HT1080 (cell line): ENCODE results near the gene ARL17A. TPM values are rescaled to one million over a fixed set of nuclear protein-coding genes. Genes with fewer than 3 reads are reported as not detected.
"Not testable (repeated sequence)": the region's sequence is repeated elsewhere in the genome, so short reads cannot be mapped to it uniquely, and the experiment has no call there.

Experiments
- DNase-seq: peaks from one replicate; pipeline ENCODE4 v3.0.0-alpha.2; 2015; ENCODE audit warnings: low read depth
- small RNA-seq: library from RNA; depleted of rRNA; stranded (forward); fragments of <200 nt; gene quantifications from one replicate; pipeline ENCODE3, GENCODE V24; 2014
- total RNA-seq: library from RNA; depleted of rRNA; stranded (reverse); fragments of >200 nt; shearing (Covaris generic); gene quantifications from 2 replicates; pipeline ENCODE4 v1.2.3, GENCODE V29; 2014; rRNA removed

Gene ARL17A
- total RNA-seq, 1 experiment from 2014 or later, result 2.9 TPM

DNA sequence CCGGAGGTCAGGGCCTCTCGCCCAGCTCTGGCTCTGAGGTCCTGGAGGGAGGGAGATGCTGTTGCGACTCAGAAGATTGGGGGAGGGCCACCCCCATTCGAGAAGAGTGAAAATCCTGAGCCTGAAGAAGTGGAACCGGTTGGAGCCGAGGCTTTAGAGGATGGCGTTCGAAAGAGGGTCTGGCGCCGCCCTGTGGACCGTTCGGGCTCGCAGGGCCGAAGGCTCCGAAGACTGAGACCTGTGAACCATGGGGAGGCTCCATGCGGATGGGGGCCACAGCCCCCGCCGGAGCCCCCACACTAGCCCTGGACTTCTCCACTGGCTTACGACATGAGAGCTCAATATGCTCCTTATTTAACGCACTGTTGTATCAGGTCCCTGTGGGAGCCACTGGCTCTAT lies 20.3 kb downstream of the ARL17A start:
- not testable (repeated sequence) for DNase-seq

DNA sequence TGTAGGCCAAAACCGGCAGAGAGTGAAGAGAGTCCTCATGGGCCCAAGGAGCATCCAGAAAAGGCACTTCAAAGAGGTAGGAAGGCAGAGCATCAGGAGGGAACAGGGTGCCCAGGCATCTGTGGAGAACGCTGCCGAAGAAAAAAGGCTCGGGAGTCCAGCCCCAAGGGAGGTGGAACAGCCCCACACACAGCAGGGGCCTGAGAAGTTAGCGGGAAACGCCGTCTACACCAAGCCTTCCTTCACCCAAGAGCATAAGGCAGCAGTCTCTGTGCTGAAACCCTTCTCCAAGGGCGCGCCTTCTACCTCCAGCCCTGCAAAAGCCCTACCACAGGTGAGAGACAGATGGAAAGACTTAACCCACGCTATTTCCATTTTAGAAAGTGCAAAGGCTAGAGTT lies 30.9 kb downstream of the ARL17A start:
- not testable (repeated sequence) for DNase-seq

DNA sequence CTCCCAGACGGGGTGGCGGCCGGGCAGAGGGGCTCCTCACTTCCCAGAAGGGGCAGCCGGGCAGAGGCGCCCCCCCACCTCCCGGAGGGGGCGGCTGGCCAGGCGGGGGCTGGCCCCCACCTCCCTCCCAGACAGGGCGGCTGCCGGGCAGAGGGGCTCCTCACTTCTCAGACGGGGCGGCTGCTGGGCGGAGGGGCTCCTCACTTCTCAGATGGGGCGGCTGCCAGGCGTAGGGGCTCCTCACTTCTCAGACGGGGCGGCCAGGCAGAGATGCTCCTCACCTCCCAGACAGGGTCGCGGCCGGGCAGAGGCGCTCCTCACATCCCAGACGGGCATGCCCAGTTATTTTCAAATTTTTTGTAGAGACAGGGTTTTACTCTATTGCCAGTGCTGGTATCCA lies 44.8 kb downstream of the ARL17A start:
- not testable (repeated sequence) for DNase-seq

DNA sequence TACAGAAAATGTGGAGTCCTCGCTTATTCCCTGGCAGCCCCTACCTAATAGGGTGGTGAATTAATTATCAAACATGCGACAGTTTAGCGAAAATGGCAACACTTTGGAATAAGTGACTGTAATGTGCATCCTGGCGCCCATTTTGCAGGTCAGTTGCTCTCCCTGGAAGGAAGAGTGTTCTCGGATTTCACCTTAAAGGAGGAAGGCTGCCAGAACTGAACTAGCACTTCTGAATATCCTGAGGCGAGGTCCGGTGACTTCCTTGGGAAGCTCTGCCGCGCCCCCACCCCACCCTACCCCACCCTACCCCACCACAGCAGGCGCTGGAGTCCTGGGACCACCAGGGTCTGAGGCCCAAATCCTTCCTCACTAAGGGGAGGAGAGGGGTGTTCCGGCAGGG lies 67.3 kb downstream of the ARL17A start, which contains the start of gene LRRC37A2:
LRRC37A2 (plus strand) TSS at position 301 of the 400 bp plus-strand sequence. CDS start 245 bp downstream, outside the sequence.
- DNase-seq, result not testable (repeated sequence)

DNA sequence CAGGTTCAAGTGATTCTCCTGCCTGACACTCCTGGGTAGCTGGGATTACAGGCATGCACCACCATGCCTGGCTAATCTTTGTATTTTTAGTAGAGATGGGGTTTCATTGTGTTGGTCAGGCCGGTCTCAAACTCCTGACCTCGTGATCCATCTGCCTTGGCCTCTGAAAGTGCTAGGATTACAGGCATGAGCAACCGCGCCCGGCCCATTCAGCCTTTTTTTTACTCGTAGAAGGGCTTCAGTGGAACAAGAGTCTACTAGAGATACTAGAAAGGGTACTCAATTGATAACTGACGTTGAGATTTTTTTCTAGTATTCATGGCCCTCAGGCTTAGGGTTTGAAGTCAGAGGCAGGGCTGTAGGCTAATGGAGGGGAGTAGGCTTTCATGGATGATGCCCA lies 73.6 kb downstream of the ARL17A start:
- DNase-seq, result not testable (repeated sequence)

DNA sequence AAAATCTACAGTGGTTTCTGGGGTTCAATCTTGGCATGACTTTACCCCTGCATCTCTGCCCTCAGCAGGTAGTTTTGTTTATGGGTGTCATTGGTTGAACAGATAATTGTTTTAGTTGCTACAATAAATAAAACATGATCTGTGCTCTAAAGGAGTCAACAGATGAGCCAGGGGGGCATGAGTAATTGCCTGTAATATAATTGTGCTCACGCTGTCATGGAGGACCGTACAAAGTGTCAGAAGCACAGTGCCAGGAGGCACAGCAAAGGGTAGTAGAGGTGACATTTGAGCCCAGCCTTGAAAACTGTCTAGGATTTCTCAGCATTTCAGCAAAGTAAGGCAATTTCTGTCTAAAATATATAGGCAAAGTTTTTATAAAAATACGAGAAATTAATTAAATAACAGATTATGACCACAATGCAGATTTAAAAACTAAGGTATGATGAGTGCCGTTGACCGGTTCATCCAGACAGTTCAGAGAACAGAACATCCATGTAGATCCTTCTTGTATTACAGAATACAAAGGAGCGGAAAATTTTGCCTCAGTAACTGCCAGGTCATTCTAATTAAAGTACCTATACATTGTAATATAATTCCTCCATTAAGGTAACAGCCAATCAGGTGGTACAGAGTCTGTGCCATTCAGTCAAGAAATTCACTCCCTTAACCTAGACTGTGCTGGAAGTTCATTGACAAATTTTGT lies 79.9 kb downstream of the ARL17A start:
- not testable (repeated sequence) for DNase-seq

DNA sequence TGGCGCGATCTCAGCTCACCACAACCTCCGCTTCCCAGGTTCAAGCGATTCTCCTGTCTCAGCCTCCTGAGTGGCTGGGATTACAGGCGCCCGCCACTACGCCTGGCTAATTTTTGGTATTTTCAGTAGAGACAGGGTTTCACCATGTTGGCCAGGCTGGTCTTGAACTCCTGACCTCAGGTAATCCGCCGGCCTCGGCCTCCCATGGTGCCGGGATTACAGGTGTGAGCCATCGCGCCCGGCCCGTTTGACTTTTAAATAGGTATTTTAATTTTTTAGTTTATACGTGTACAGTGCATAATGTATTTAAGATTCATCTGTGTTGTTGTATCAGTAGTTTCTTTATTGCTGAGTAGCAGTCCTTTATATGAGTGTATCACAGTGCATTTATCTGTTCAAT lies 87.5 kb downstream of the ARL17A start:
- DNase-seq, result not testable (repeated sequence)

DNA sequence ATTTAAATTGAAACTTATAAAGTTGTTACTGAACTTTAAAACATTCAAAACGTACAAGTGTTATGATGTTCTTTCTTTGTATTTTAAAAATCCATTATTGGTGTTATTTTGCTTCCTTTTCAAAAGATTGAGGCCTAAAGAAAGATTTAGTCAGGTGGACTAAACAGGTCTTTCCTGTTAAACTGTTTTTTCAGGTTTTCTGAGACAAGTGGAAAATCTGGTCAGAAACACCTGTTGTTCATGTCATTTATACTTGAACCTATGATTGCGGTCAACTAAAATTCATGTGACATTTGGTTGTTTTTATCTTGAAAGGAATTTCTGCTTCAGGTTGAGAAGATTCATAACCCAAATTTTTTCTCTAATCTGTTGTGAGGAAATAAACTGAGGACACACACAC lies 98.2 kb downstream of the ARL17A start:
- not testable (repeated sequence) for DNase-seq

DNA sequence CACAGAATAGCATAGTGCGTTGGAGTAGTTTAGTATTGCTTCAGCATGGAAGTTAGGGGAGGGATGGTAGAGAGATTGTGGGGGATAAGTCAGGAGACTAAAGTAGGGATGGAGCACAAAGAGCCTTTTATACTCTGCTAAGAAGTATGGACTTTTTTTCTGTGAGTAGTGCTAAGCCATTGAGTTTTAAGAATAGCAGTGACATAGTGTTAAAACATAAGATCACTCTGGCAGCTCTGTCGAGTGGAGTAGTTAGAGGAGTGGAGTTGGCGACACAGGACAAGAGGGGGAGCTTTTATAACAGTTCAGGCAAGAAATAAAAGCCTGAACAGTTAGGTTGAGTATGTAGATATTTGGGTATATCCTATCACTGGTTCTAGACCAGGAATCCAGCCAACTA lies 100.7 kb downstream of the ARL17A start:
- DNase-seq, result not testable (repeated sequence)

DNA sequence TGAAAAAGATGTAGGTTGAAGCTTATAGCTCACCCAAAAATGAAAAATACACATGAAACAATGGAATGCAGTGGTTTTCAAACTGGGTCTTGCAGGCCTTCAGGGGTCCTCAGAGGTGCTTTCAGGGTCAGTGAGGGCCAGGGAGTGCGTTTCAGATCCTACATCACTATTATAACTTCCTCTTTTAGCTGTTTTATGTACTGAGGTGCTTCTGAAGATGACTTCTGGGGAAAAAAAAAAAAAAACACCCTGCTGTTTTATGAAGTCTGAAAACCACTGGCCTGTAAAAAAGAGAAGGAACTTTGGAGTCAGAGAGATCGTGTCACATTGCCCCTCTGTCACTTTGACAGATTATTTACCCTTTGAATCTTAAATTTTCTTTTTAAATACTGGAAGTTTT lies 103.9 kb downstream of the ARL17A start:
- DNase-seq, result not testable (repeated sequence)

DNA sequence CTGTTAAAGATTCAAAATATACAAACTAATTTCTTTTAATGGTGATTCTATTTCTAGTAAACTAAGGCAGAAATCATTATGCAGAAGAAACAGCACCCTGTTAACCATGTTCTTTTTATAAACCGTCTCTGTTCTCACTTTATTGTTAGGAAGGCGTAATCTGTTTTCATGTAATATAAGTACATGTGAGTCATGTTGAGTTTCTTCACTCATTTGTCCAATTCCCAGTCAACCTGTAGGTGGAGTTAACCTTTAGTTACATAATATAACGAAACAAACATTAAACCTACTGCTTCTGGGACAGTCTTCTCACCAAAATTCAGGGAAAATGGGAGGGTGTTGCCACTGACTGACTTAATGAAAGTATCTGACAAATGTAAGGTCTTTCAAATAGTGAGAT lies 105.0 kb downstream of the ARL17A start:
- not testable (repeated sequence) for DNase-seq

DNA sequence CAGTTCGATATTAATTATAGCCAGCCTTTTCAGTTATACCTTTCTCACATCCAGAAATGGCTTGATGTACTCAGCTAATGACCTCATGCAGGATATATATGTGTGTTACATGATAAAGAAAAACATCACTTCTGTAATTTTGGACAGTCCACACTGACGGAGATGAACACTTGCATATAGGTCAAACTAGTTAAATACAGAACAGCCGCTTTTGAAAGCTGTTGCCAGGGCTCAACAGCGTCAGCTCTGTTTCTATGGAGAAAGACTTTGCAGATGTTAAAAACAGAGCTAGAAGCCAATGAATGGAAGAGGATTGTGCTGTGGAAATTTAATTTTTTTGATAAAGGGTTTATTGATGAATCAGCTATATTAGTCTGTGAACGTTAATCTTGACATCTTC lies 111.9 kb downstream of the ARL17A start:
- not testable (repeated sequence) for DNase-seq

Small RNA genes within 50 kb of the gene (small RNA-seq; reads per million reads assigned to genes)
- not detected for gene RN7SL199P

Other genes with a start within 250 kb of the ARL17A start
- 2.4 and 7.4 TPM in 2 replicates for gene ARL17B, start 217.9 kb downstream of the ARL17A start, total RNA-seq
- gene LRRC37A2, start 67.2 kb downstream of the ARL17A start, total RNA-seq, result 3.3 and 3.9 TPM in 2 replicates
- gene NSF, start 11.0 kb upstream of the ARL17A start, total RNA-seq, result 38.2 and 39.7 TPM in 2 replicates
- 3.2 and 4.1 TPM in 2 replicates for gene WNT3, start 239.0 kb upstream of the ARL17A start, total RNA-seq